Measurements from ENCODE around the gene ZNF771. TPM values are rescaled to one million over a fixed set of nuclear protein-coding genes. Genes with fewer than 3 reads are reported as not detected.

The ZNF771 gene
- total and polyA plus RNA-seq, 9 of the 15 experiments (the other 6 are each of a cell fraction or from before 2014, with no cell fraction given) = 1.5 to 12.6 (median 4.4) TPM

DNA sequence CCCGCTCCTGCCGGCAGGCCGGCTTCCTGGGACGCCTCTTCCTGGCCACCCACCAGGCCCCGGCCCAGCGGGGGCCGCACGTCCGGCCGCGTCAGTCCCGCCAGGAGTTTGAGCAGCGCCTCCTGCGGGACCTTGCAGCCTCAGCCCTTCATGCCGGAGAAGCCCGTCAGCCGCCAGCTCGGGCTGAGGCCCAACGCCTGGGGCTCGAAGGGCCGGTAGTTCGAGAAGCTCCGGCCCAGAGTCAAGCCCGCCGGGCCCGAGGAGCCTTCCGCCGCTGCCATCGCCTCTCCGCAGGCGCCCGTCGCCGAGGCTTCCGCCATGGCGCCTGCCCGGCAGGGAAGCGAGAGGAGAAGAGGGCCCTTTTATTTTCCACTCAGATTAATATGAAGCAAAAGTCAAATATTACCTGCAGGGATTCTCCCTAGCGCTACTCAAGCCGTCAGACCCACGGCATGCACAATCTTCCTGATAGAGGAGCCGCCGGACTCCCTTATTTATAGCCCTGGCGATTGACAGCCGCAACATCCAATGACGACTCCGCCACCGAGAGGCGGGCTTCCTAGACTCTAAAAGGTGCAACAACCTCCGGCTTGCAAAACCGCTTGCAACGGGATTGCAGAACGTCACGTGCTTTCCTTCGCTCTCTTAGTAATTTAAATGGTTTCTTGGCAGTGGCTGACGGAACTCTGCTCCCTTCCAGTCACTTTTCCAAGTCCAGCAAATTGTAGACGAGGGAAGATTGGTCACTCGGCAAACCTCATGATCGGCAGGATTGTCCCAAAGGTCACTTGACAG, 38.2 kb downstream of the ZNF771 start, which contains the start of gene SEPHS2 (continued):
- TF ChIP-seq, protein P1, sequence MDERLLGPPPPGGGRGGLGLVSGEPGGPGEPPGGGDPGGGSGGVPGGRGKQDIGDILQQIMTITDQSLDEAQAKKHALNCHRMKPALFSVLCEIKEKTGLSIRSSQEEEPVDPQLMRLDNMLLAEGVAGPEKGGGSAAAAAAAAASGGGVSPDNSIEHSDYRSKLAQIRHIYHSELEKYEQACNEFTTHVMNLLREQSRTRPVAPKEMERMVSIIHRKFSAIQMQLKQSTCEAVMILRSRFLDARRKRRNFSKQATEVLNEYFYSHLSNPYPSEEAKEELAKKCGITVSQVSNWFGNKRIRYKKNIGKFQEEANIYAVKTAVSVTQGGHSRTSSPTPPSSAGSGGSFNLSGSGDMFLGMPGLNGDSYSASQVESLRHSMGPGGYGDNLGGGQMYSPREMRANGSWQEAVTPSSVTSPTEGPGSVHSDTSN (CRISPR knock-in tag; IDR thresholded peaks at IDR 0.05; ENCODE audit: low read depth) = peak; percentile 95
- TF ChIP-seq, protein P1 (tag; conservative IDR thresholded peaks at IDR 0.05; ENCODE audit: low read depth) = peak; percentile 100
- no peak; a peak in 2 of 4 replicates for TF ChIP-seq SRF (CRISPR knock-in tag; IDR thresholded peaks at IDR 0.05)
- TF ChIP-seq, protein P2, sequence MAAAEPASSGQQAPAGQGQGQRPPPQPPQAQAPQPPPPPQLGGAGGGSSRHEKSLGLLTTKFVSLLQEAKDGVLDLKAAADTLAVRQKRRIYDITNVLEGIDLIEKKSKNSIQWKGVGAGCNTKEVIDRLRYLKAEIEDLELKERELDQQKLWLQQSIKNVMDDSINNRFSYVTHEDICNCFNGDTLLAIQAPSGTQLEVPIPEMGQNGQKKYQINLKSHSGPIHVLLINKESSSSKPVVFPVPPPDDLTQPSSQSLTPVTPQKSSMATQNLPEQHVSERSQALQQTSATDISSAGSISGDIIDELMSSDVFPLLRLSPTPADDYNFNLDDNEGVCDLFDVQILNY (CRISPR knock-in tag; IDR thresholded peaks at IDR 0.05) = no peak
- TF ChIP-seq MYC (IDR thresholded peaks at IDR 0.05; ENCODE audit: low read depth, low read length) = peak; percentile 99
- peak; percentile 66; the same call in 1 of the 2 replicates for TF ChIP-seq MYC (CRISPR knock-in tag; IDR thresholded peaks at IDR 0.05; ENCODE audit: borderline replicate concordance, low read depth)
- TF ChIP-seq CTBP1 (IDR thresholded peaks at IDR 0.05; ENCODE audit: borderline replicate concordance) = 0 out of 2 replicates have a peak, but pooled peaks have one; percentile 16
- TF ChIP-seq, protein P3, sequence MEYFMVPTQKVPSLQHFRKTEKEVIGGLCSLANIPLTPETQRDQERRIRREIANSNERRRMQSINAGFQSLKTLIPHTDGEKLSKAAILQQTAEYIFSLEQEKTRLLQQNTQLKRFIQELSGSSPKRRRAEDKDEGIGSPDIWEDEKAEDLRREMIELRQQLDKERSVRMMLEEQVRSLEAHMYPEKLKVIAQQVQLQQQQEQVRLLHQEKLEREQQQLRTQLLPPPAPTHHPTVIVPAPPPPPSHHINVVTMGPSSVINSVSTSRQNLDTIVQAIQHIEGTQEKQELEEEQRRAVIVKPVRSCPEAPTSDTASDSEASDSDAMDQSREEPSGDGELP (CRISPR knock-in tag; IDR thresholded peaks at IDR 0.05; ENCODE audit: borderline replicate concordance) = peak; percentile 52; the same call in 1 of the 2 replicates
- no peak for TF ChIP-seq FOXJ3 (CRISPR knock-in tag; IDR thresholded peaks at IDR 0.05)
- no peak for TF ChIP-seq ZNF408 (CRISPR knock-in tag; IDR thresholded peaks at IDR 0.05; ENCODE audit: low read depth)
- TF ChIP-seq, protein P4, sequence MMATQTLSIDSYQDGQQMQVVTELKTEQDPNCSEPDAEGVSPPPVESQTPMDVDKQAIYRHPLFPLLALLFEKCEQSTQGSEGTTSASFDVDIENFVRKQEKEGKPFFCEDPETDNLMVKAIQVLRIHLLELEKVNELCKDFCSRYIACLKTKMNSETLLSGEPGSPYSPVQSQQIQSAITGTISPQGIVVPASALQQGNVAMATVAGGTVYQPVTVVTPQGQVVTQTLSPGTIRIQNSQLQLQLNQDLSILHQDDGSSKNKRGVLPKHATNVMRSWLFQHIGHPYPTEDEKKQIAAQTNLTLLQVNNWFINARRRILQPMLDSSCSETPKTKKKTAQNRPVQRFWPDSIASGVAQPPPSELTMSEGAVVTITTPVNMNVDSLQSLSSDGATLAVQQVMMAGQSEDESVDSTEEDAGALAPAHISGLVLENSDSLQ (IDR thresholded peaks at IDR 0.05) = peak; percentile 100
- peak; percentile 97 for TF ChIP-seq CEBPG (CRISPR knock-in tag; IDR thresholded peaks at IDR 0.05)
- TF ChIP-seq CEBPG (tag; conservative IDR thresholded peaks at IDR 0.05 in 1 of 2, IDR thresholded peaks at IDR 0.05 in 1 of 2) = peak; percentile 91 to 95
- no peak for TF ChIP-seq ARID2 (IDR thresholded peaks at IDR 0.05)
- peak; percentile 81 for TF ChIP-seq RBM25 (IDR thresholded peaks at IDR 0.05; ENCODE audit: low read depth, low read length, severe bottlenecking)
- TF ChIP-seq YBX1 (IDR thresholded peaks at IDR 0.05) = no peak
- TF ChIP-seq, protein P5, sequence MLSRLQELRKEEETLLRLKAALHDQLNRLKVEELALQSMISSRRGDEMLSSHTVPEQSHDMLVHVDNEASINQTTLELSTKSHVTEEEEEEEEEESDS (CRISPR knock-in tag; IDR thresholded peaks at IDR 0.05) = no peak
- TF ChIP-seq ZNF644 (tag; IDR thresholded peaks at IDR 0.05; ENCODE audit: low read depth) = peak; percentile 32; the same call in 1 of the 2 replicates
- TF ChIP-seq ZNF146 (CRISPR knock-in tag; IDR thresholded peaks at IDR 0.05; ENCODE audit: unreplicated experiment) = no peak
- no peak for TF ChIP-seq ARHGAP35 (IDR thresholded peaks at IDR 0.05; ENCODE audit: partially characterized antibody)

All from K562 (cell line).